Thymus (tissue), 11 donors: ENCODE results near the gene LRRC25. TPM values are rescaled to one million over a fixed set of nuclear protein-coding genes. Genes with fewer than 3 reads are reported as not detected.
"Not testable (repeated sequence)": the region's sequence is repeated elsewhere in the genome, so short reads cannot be mapped to it uniquely, and the experiment has no call there.

Experiments used
- DNase-seq, 9 donors: peaks; one replicate each; pipeline ENCODE4 v3.0.0-alpha.2; 2013; ENCODE audit warnings: low spot score in 9 of 9, low read depth in 6 of 9, missing footprints in 1 of 9
- H3K27ac ChIP-seq, 2 donors: one replicate each; pipeline ENCODE4 v1.5.1; 2013; ENCODE audit warnings: control low read depth in 1 of 2, low read depth in 1 of 2, low read length in 1 of 2, mild to moderate bottlenecking in 1 of 2, moderate library complexity in 1 of 2
- H3K27me3 ChIP-seq, 2 donors: one replicate each; pipeline ENCODE4 v1.5.1; 2013; ENCODE audit warnings: low read length in 1 of 2; ENCODE audit not compliant: control insufficient read depth in 2 of 2, insufficient read depth in 1 of 2
- H3K36me3 ChIP-seq, 2 donors: one replicate each; pipeline ENCODE4 v1.5.1; 2013; ENCODE audit warnings: low read length in 1 of 2, mild to moderate bottlenecking in 1 of 2, moderate library complexity in 1 of 2; ENCODE audit not compliant: control insufficient read depth in 2 of 2, insufficient read depth in 2 of 2
- H3K4me1 ChIP-seq, 2 donors: one replicate each; pipeline ENCODE4 v1.5.1; 2013; ENCODE audit warnings: low read length in 2 of 2; ENCODE audit not compliant: control insufficient read depth in 2 of 2, insufficient read depth in 2 of 2
- H3K4me3 ChIP-seq, 2 donors: one replicate each; pipeline ENCODE4 v1.5.1; 2013; ENCODE audit warnings: low read length in 2 of 2, control low read depth in 1 of 2, mild to moderate bottlenecking in 1 of 2
- H3K9me3 ChIP-seq, 2 donors: one replicate each; pipeline ENCODE4 v1.5.1; 2013; ENCODE audit warnings: low read length in 1 of 2, mild to moderate bottlenecking in 1 of 2; ENCODE audit not compliant: control insufficient read depth in 2 of 2, insufficient read depth in 1 of 2
- WGBS: extraction: QIAGEN DNeasy Blood & Tissue Kit; methylation state at CpG from one replicate; pipeline ENCODE4 v1.1.7; 2013; 5-methylcytosine and 5-hydroxymethylcytosine counted together
- polyA plus RNA-seq: library from polyadenylated mRNA; stranded (reverse); fragments of 200-250 nt; gene quantifications from one replicate; pipeline ENCODE4 v1.2.3, GENCODE V29; 2013
- total RNA-seq: library from RNA; stranded (reverse); fragments of 120-200 nt; gene quantifications from one replicate; pipeline ENCODE4 v1.2.4, GENCODE V29; 2013
- donor health status: healthy.

LRRC25 gene
- total and polyA plus RNA-seq, 2 donors, result 2.5 to 6.2 TPM

DNA sequence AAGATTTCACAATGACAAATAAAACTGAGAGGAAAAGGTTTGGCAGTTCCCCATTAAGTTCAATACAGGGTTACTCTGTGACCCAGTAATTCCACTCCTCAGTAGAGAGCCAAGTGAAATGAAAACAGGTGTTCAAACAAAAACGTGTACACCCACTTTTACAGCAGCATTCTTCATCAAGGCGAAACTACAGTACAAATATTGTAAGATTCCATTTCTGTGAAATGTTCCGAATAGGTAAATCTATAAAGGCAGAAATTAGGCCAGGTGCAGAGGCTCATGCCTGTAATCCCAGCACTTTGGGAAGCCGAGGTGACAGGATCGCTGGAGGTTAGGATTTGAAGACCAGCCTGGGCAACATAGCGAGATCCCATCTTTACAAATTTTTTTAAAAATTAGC is 20.4 kb downstream of the LRRC25 start:
- H3K9me3 ChIP-seq, result no peaks in the 10 kb centered on the region
- H3K4me1 ChIP-seq, result peaks cover 0 to 12% of the 10 kb centered on the region in 2 donors
- H3K27ac ChIP-seq, result no peak overlapping the region
- 83% methylated on average over 6 of the region's 6 CpGs for WGBS
- DNase-seq, result no peak
- no peaks in the 10 kb centered on the region for H3K36me3 ChIP-seq
- H3K4me3 ChIP-seq, result no peak overlapping the region
- H3K27me3 ChIP-seq, result no peaks in the 10 kb centered on the region

DNA sequence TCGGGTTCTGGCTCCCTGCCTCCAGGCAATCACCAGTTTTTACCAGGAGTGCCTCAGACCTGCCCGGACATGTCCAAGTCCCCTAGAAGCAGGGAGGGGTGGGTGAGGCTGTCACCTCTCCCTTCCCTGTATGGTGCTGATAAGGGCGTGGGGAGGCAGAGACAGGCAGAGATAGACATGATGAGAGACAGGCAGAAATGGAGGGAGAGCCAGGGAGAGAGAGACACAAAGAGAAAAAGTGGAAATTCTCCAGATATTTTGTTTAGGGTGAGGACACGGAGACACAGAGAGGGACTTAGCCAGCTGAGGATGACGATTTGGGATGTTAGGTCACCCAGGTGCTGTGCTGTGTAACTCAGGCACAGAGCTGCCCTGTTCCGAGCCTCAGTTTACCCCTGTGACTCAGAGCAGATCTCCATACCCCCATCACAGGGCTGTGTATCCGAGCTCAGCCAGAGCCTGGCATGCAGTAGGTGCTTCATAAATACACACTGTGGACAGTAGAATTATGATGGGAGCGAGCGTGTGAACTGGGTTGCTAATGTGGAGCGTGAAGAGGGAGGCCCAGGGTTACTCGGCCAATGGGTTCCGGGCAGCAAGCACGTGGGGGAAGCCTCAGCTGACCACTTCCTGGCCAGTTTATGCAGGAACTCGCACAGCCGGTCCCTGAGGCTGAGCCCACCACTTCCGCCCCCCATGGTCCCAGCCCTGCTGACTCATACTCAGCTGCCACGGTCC is 23.4 kb downstream of the LRRC25 start:
- DNase-seq, result peak in 4 of 9 donors; percentile 27 to 52 (median 30)
- WGBS, result 28% methylated on average over 17 of the region's 17 CpGs
- Histone ChIP-seq H3K4me3 (no peak overlapping the region), H3K27ac (peak overlapping the region; percentile 7 to 54), H3K9me3 (no peaks in the 10 kb centered on the region), H3K4me1 (peaks cover 0 to 12% of the 10 kb centered on the region in 2 donors), H3K36me3 (peaks cover 0 to 5% of the 10 kb centered on the region in 2 donors), H3K27me3 (no peaks in the 10 kb centered on the region)

DNA sequence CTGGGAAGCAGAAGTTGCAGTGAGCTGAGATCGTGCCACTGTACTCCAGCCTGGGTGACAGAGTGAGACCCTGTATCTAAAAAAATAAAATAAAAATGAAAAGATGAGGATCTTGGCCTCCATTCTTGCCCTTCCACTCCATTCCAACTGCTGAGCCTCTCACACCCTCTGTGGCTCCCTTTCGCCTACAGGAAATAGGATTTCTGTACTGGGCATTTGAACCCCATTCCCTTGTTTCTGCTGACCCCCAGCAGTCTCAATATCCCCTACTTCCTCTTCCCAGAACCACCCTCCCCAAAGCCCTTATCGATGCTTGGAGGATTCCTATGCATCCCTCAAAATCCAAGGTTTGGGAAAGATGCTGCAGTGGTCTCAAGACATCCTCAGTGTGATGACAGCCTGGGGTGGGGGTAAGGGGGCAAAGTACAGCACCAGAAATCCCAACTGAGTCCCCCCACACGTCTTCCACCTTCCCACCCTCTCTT is 24.0 kb downstream of the LRRC25 start:
- Histone ChIP-seq H3K36me3 (peaks cover 0 to 5% of the 10 kb centered on the region in 2 donors), H3K4me3 (no peak overlapping the region), H3K4me1 (peaks cover 0 to 12% of the 10 kb centered on the region in 2 donors), H3K9me3 (no peaks in the 10 kb centered on the region), H3K27ac (peak overlapping the region in 1 of 2 donors; percentile 54), H3K27me3 (no peaks in the 10 kb centered on the region)
- WGBS, result 61% methylated on average over 4 of the region's 4 CpGs
- DNase-seq, result no peak

DNA sequence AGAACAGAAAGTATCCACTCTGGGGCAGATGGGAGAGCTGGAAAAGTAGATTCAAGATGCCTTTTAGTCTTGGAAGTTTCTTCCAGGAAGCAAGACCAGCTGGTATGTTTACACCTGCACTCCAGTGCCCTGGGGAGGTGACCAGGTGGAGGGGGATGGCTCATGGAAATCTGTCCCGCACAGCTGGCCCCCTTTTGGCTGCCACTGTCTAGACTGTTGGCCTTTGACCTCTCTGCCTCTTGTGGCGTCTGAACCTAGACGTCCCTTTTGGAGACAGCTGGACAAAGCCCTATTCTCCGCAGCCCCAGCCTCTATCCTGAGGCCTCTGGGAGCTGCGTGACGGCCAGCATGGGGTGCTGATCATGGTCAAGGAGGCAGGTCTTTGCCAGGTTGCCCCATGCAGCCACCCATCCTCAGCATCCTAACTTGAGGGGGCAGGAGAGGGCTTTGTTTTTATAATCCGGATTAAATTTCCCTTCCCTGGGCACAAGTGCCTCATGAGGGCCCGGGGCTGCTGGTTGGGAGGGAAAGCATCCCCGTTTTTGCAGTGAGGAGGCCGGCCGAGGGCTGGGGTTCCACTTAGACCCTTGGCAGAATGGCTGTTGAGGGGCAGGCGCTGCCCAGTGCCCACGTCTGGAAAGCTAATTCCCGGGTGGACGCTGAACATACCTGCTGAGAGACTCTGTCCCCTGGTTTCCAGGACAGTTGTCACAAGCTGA is 28.8 kb downstream of the LRRC25 start:
- peaks cover 12 to 14% of the 10 kb centered on the region in 2 donors for H3K36me3 ChIP-seq
- peaks cover 0 to 7% of the 10 kb centered on the region in 2 donors for H3K4me1 ChIP-seq
- no peaks in the 10 kb centered on the region for H3K27me3 ChIP-seq
- peaks cover 1 to 5% of the 10 kb centered on the region in 2 donors for H3K9me3 ChIP-seq
- H3K4me3 ChIP-seq, result no peak overlapping the region
- no peak for DNase-seq
- 98% methylated on average over 15 of the region's 15 CpGs for WGBS
- no peak overlapping the region for H3K27ac ChIP-seq

- 96% methylated on average over 2 of the region's 2 CpGs for WGBS
- Histone ChIP-seq H3K27ac (no peak overlapping the region), H3K4me1 (peaks cover 0 to 5% of the 10 kb centered on the region in 2 donors), H3K27me3 (no peaks in the 10 kb centered on the region), H3K9me3 (peaks cover 1 to 5% of the 10 kb centered on the region in 2 donors), H3K36me3 (peaks cover 27 to 33% of the 10 kb centered on the region in 2 donors), H3K4me3 (no peak overlapping the region)
- DNase-seq, result no peak
Measured at GRCh38 chr19:18366021-18366435, 31.4 kb downstream of the LRRC25 start.

DNA sequence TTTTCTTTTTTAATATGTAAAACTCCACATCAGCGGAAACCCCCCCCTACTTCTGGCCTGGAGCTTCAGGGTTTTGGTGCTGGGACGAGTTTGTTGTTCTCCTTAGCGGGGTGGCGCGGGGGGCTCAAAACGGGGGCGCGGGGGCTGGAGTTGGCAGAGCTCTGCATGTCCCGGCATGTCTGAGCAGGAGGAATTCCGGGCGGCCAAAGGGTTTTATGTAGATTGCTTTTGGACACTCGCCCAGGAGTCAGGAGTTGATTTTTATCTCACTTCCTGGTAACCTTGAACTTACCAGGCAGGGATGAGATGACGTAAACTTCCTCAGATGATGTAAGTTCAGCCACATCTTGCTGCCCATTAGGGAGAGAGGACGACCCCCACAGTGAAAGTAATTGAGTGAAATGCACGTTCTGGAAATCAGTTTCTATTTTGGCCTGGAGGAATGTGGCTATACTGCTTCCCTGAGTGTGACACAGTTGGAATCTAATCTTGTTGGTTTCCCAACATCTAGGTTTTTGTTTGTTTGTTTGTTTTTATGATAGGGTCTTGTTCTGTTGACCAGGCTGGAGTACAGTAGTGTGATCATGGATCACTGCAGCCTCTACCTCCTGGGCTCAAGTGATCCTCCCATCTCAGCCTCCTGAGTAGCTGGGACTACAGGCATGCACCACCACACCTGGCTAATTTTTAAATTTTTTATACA is 32.4 kb downstream of the LRRC25 start:
- Histone ChIP-seq H3K4me1 (peaks cover 0 to 5% of the 10 kb centered on the region in 2 donors), H3K36me3 (peaks cover 27 to 35% of the 10 kb centered on the region in 2 donors), H3K9me3 (peaks cover 1 to 5% of the 10 kb centered on the region in 2 donors), H3K27me3 (no peaks in the 10 kb centered on the region), H3K4me3 (no peak overlapping the region), H3K27ac (peak overlapping the region in 1 of 2 donors; percentile 57)
- 52% methylated on average over 15 of the region's 15 CpGs for WGBS
- peak in 1 of 9 donors; percentile 24 for DNase-seq

DNA sequence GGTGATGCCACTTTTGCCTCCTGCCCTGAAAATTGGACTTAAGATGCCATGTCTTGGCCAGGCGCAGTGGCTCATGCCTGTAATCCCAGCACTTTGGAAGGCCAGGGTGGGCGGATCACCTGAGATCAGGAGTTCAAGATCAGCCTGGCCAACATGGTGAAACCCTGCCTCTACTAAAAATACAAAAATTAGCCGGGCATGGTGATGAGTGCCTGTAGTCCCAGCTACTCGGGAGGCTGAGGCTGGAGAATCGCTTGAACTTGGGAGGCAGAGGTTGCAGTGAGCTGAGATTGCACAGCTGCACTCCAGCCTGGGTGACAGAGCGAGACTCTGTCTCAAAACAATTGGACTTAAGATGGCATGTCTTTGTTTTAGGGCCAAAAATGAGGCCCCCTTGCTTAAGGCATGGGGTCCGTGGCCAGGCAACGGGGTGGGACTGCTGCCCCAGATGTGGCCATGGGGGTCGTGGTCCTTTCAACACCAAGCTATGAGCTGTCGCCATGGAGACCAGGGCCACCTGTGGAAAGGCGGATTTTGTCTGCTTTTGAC is 33.1 kb downstream of the LRRC25 start:
- H3K27me3 ChIP-seq, H3K9me3 ChIP-seq, H3K4me3 ChIP-seq, DNase-seq, H3K4me1 ChIP-seq: not testable (repeated sequence)
- H3K27ac ChIP-seq, result peak overlapping the region in 1 of 2 donors; percentile 57
- 76% methylated on average over 11 of the region's 11 CpGs for WGBS
- H3K36me3 ChIP-seq, result peaks cover 24 to 41% of the 10 kb centered on the region in 2 donors

- no peak for DNase-seq
- Histone ChIP-seq H3K27me3 (no peaks in the 10 kb centered on the region), H3K27ac (no peak overlapping the region), H3K4me1 (peaks cover 0 to 5% of the 10 kb centered on the region in 2 donors), H3K9me3 (peaks cover 1 to 5% of the 10 kb centered on the region in 2 donors), H3K4me3 (no peak overlapping the region), H3K36me3 (peaks cover 25 to 46% of the 10 kb centered on the region in 2 donors)
- 97% methylated on average over 6 of the region's 6 CpGs for WGBS
Measured at GRCh38 chr19:18363787-18364186, 33.6 kb downstream of the LRRC25 start.
